Mesenchymal stem cell (in vitro differentiated cells and primary cell): ENCODE measurements around the gene PCDH10. TPM values are rescaled to one million over a fixed set of nuclear protein-coding genes. Genes with fewer than 3 reads are reported as not detected.
A peak's percentile ranks its signal among the peaks of the same experiment; 100 is the strongest.

Source experiments
- DNase-seq: peaks from one replicate; pipeline ENCODE4 v3.0.0-alpha.2; 2013
- H2AFZ ChIP-seq: one replicate; pipeline ENCODE4 v1.6.1; 2013; ENCODE audit warnings: low read depth, mild to moderate bottlenecking, control low read depth, inconsistent platforms, low read length, moderate library complexity
- H2AK5ac ChIP-seq: 2 replicates; pipeline ENCODE4 v1.6.1; 2013; ENCODE audit warnings: low read length, moderate library complexity, mild to moderate bottlenecking, inconsistent platforms; ENCODE audit not compliant: severe bottlenecking
- H2BK120ac ChIP-seq: one replicate; pipeline ENCODE4 v1.6.1; 2013; ENCODE audit warnings: low read depth, mild to moderate bottlenecking, inconsistent platforms, low read length, moderate library complexity
- H2BK12ac ChIP-seq, 2 experiments: one replicate each; pipeline ENCODE4 v1.6.1; 2013; ENCODE audit warnings: inconsistent platforms in 2 of 2, low read length in 2 of 2, mild to moderate bottlenecking in 2 of 2, moderate library complexity in 2 of 2, control low read depth in 1 of 2
- H2BK15ac ChIP-seq: one replicate; pipeline ENCODE4 v1.6.1; 2013; ENCODE audit warnings: mild to moderate bottlenecking, low read depth, inconsistent platforms; ENCODE audit not compliant: poor library complexity, severe bottlenecking
- H2BK5ac ChIP-seq: 2 replicates; pipeline ENCODE4 v1.6.1; 2013; ENCODE audit warnings: low read depth, mild to moderate bottlenecking, low read length, control low read depth, inconsistent platforms; ENCODE audit not compliant: poor library complexity, severe bottlenecking
- H3K14ac ChIP-seq, 2 experiments: one replicate each; pipeline ENCODE4 v1.6.1; 2013; ENCODE audit warnings: inconsistent platforms in 2 of 2, low read length in 2 of 2, control low read depth in 1 of 2, mild to moderate bottlenecking in 1 of 2, moderate library complexity in 1 of 2
- H3K18ac ChIP-seq, 2 experiments: one replicate each; pipeline ENCODE4 v1.6.1; 2013; ENCODE audit warnings: inconsistent platforms in 2 of 2, low read length in 2 of 2, control low read depth in 1 of 2, low read depth in 1 of 2, mild to moderate bottlenecking in 1 of 2
- H3K23ac ChIP-seq, 2 experiments: one replicate each; pipeline ENCODE4 v1.6.1; 2013; ENCODE audit warnings: inconsistent platforms in 2 of 2, low read length in 2 of 2, mild to moderate bottlenecking in 2 of 2, moderate library complexity in 2 of 2, control low read depth in 1 of 2
- H3K27ac ChIP-seq: 2 replicates; pipeline ENCODE4 v1.5.1; 2013; ENCODE audit warnings: mild to moderate bottlenecking, moderate library complexity, low read length, control low read depth, inconsistent platforms; ENCODE audit not compliant: poor library complexity, severe bottlenecking
- H3K27me3 ChIP-seq, 2 experiments: 2 replicates each; pipeline versions ENCODE4 v1.6.1 to v1.7.0; 2013; ENCODE audit warnings: low read length in 2 of 2, mild to moderate bottlenecking in 2 of 2, moderate library complexity in 2 of 2, control low read depth in 1 of 2, inconsistent platforms in 1 of 2; ENCODE audit not compliant: control insufficient read depth in 1 of 2, insufficient read depth in 1 of 2
- H3K36me3 ChIP-seq, 2 experiments: 2 replicates each; pipeline versions ENCODE4 v1.6.1 to v1.7.0; 2013; ENCODE audit warnings: low read length in 2 of 2, control low read depth in 1 of 2, inconsistent platforms in 1 of 2, low read depth in 1 of 2, mild to moderate bottlenecking in 1 of 2; ENCODE audit not compliant: insufficient read depth in 2 of 2, control insufficient read depth in 1 of 2
- H3K4ac ChIP-seq, 2 experiments: one replicate each; pipeline ENCODE4 v1.6.1; 2013; ENCODE audit warnings: inconsistent platforms in 2 of 2, low read length in 2 of 2, mild to moderate bottlenecking in 2 of 2, moderate library complexity in 2 of 2, control low read depth in 1 of 2, low read depth in 1 of 2
- H3K4me1 ChIP-seq: 2 replicates; pipeline ENCODE4 v1.6.1; 2013; ENCODE audit warnings: low read depth, low read length, control low read depth; ENCODE audit not compliant: control insufficient read depth, insufficient read depth
- H3K4me2 ChIP-seq: 2 replicates; pipeline ENCODE4 v1.6.1; 2013; ENCODE audit warnings: low read length, mild to moderate bottlenecking, inconsistent platforms; ENCODE audit not compliant: poor library complexity, severe bottlenecking
- H3K4me3 ChIP-seq, 2 experiments: 2 replicates each; pipeline versions ENCODE4 v1.5.1 to v1.7.0; 2013; ENCODE audit warnings: low read length in 2 of 2, mild to moderate bottlenecking in 2 of 2, control low read depth in 1 of 2, low read depth in 1 of 2; ENCODE audit not compliant: insufficient read depth in 1 of 2
- H3K79me1 ChIP-seq: replicated peaks from 2 replicates; pipeline ENCODE4 v1.6.1; 2013; ENCODE audit warnings: mild to moderate bottlenecking, control low read depth, low read length, inconsistent platforms; ENCODE audit not compliant: poor library complexity, severe bottlenecking
- H3K9ac ChIP-seq: 2 replicates; pipeline ENCODE4 v1.7.0; 2013; ENCODE audit warnings: mild to moderate bottlenecking, low read length, moderate library complexity
- H3K9me3 ChIP-seq: 2 replicates; pipeline ENCODE4 v1.7.0; 2013; ENCODE audit warnings: mild to moderate bottlenecking, low read length; ENCODE audit not compliant: control insufficient read depth
- H4K8ac ChIP-seq: one replicate; pipeline ENCODE4 v1.6.1; 2013; ENCODE audit warnings: inconsistent platforms, mild to moderate bottlenecking, low read length, moderate library complexity
- H4K91ac ChIP-seq: one replicate; pipeline ENCODE4 v1.6.1; 2013; ENCODE audit warnings: mild to moderate bottlenecking, low read length, inconsistent platforms
- WGBS: methylation state at CpG from one replicate; pipeline ENCODE4 v1.1.7; 2013; ENCODE audit warnings: mixed read lengths; 5-methylcytosine and 5-hydroxymethylcytosine counted together
- polyA plus RNA-seq, 2 experiments: library from polyadenylated mRNA; stranded (reverse); fragments of 200-250 nt; gene quantifications; one replicate each; pipeline ENCODE4 v1.2.3, GENCODE V29; 2013

PCDH10 gene
- 4.5 TPM for polyA plus RNA-seq (2013, experiment 1 of 2)
- polyA plus RNA-seq (2013, experiment 2 of 2): 4.5 TPM

- Histone ChIP-seq H3K36me3 (no peaks in the 10 kb centered on the region), H3K4me1 (peaks cover 26% of the 10 kb centered on the region), H3K4me3 (peak within 1 kb of the TSS; percentile 66 to 85), H3K27me3 (peaks cover 13 to 93% of the 10 kb centered on the region in 2 experiments), H2BK15ac (no peak within 1 kb of the TSS), H2BK120ac (no peak within 1 kb of the TSS), H4K8ac (no peak within 1 kb of the TSS), H3K9ac (peak within 1 kb of the TSS; percentile 54), H2AFZ (peak within 1 kb of the TSS; percentile 8), H2BK12ac (no peak within 1 kb of the TSS), H3K23ac (no peak within 1 kb of the TSS), H4K91ac (no peak within 1 kb of the TSS), H2BK5ac (no peak within 1 kb of the TSS), H3K14ac (no peak within 1 kb of the TSS), H3K4ac (no peak within 1 kb of the TSS), H3K9me3 (no peaks in the 10 kb centered on the region), H3K18ac (peak within 1 kb of the TSS in 1 of 2 experiments; percentile 81), H2AK5ac (no peak within 1 kb of the TSS), H3K27ac (no peak within 1 kb of the TSS), H3K4me2 (peak within 1 kb of the TSS; percentile 98), H3K79me1 (no peaks in the 10 kb centered on the region)
- peak; percentile 96 for DNase-seq
- WGBS: 1% methylated on average over 38 of the region's 38 CpGs
These were observed at the start of gene PCDH10 for GRCh38 chr4:133148690-133149363. Gene PCDH10, plus strand, starts transcription at chr4:133149294. Its CDS starts 847 bp downstream, at chr4:133150141.

GRCh38 chr4:133102043-133102442 is 47.1 kb upstream of the PCDH10 start:
- H3K18ac ChIP-seq: no peak overlapping the region
- no peak overlapping the region for H3K4me2 ChIP-seq
- no peak overlapping the region for H2AK5ac ChIP-seq

GRCh38 chr4:133102612-133103409 is 46.3 kb upstream of the PCDH10 start:
- H3K9me3 ChIP-seq: peaks cover 6% of the 10 kb centered on the region
- no peak overlapping the region for H3K4me3 ChIP-seq
- H2BK15ac ChIP-seq: no peak overlapping the region
- H4K8ac ChIP-seq: no peak overlapping the region
- no peaks in the 10 kb centered on the region for H3K27me3 ChIP-seq
- H4K91ac ChIP-seq: no peak overlapping the region
- no peak overlapping the region for H3K4ac ChIP-seq
- no peak for DNase-seq
- no peak overlapping the region for H2BK5ac ChIP-seq
- 83% methylated on average over 3 of the region's 4 CpGs for WGBS
- H3K27ac ChIP-seq: no peak overlapping the region
- no peak overlapping the region for H3K18ac ChIP-seq
- H2BK12ac ChIP-seq: no peak overlapping the region
- H2AFZ ChIP-seq: no peak overlapping the region
- H3K4me1 ChIP-seq: no peaks in the 10 kb centered on the region
- no peak overlapping the region for H3K14ac ChIP-seq
- H3K79me1 ChIP-seq: no peaks in the 10 kb centered on the region
- no peak overlapping the region for H2AK5ac ChIP-seq
- H3K9ac ChIP-seq: no peak overlapping the region
- H3K23ac ChIP-seq: no peak overlapping the region
- H2BK120ac ChIP-seq: no peak overlapping the region
- no peak overlapping the region for H3K4me2 ChIP-seq
- no peaks in the 10 kb centered on the region for H3K36me3 ChIP-seq

More at GRCh38 chr4:133102043-133102442, 47.1 kb upstream of the PCDH10 start:
- H2BK12ac ChIP-seq: no peak overlapping the region
- no peak overlapping the region for H4K91ac ChIP-seq
- peaks cover 6% of the 10 kb centered on the region for H3K9me3 ChIP-seq
- no peak overlapping the region for H3K23ac ChIP-seq
- no peak for DNase-seq
- no peak overlapping the region for H3K4ac ChIP-seq
- H3K4me1 ChIP-seq: no peaks in the 10 kb centered on the region
- H2BK120ac ChIP-seq: no peak overlapping the region
- H3K27ac ChIP-seq: no peak overlapping the region
- no peak overlapping the region for H3K9ac ChIP-seq
- no peaks in the 10 kb centered on the region for H3K27me3 ChIP-seq
- H2BK5ac ChIP-seq: no peak overlapping the region
- H3K4me3 ChIP-seq: no peak overlapping the region
- WGBS: 89% methylated on average over 6 of the region's 6 CpGs
- no peak overlapping the region for H2BK15ac ChIP-seq
- H3K36me3 ChIP-seq: no peaks in the 10 kb centered on the region
- no peak overlapping the region for H2AFZ ChIP-seq
- H3K79me1 ChIP-seq: no peaks in the 10 kb centered on the region
- H4K8ac ChIP-seq: no peak overlapping the region
- H3K14ac ChIP-seq: no peak overlapping the region

- Histone ChIP-seq H3K79me1 (no peaks in the 10 kb centered on the region), H4K8ac (no peak overlapping the region), H2BK120ac (no peak overlapping the region), H2AFZ (no peak overlapping the region), H3K14ac (no peak overlapping the region), H2BK5ac (no peak overlapping the region), H3K9me3 (no peaks in the 10 kb centered on the region), H3K27me3 (no peaks in the 10 kb centered on the region), H2BK15ac (no peak overlapping the region), H4K91ac (no peak overlapping the region), H3K36me3 (no peaks in the 10 kb centered on the region), H2AK5ac (no peak overlapping the region), H3K23ac (no peak overlapping the region), H3K18ac (no peak overlapping the region), H2BK12ac (no peak overlapping the region), H3K9ac (no peak overlapping the region), H3K27ac (no peak overlapping the region), H3K4me1 (no peaks in the 10 kb centered on the region), H3K4me2 (no peak overlapping the region), H3K4me3 (no peak overlapping the region), H3K4ac (no peak overlapping the region)
- DNase-seq: no peak
These were observed 36.5 kb upstream of the PCDH10 start for GRCh38 chr4:133112641-133113040.
